GM19463 (cell line): ENCODE measurements around the gene DUSP9.
"Not testable (repeated sequence)": the region's sequence is repeated elsewhere in the genome, so short reads cannot be mapped to it uniquely, and the experiment has no call there.

Source experiments
- ATAC-seq: cut with Tn5 transposase; IDR thresholded peaks from one replicate; pipeline ENCODE4 v1.9.1; 2021; ENCODE audit warnings: mild to moderate bottlenecking, moderate library complexity; ENCODE audit not compliant: unreplicated experiment

Gene DUSP9

DNA sequence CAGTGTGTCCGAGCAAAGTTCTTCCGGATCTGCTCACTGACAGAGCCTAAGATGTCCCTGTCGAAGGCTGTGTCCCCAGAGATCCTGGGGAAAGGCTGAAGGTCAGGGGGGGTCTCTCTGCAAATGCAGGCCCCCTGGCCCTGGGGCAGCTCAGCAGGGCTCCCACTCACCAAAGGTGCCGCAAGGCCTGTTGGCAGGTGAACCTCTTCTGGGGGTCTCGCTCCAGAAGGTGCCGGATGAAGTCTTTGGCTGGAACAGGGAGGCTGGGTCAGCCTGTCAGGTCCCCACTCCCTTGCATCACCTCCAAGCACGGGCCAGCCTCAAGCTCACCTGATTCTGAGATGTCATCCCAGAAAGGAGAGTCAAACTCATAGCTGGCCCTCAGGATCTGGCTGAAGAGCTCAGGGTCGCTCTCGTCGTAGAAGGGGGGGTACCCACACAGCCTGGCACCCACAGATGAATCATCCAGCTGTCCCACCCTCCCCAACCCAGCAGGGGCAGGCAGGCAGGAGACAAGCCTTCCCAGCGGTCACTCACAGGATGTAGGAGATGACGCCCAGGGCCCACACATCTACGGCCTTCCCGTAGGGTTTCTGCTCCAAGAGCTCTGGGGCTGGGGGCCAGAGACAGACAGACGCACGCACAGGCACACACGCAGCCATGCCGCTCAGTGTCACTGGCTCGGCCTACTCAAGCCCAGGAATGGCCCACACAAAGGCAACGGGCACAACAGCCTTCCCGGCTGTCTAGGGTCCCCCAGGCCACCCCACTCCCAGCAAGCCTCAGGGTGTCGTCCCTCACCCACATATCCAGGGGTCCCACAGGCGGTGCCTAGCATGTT, 24.0 kb downstream of the DUSP9 start:
- ATAC-seq = no peak

GRCh38 chrX:153671589-153672530, 24.9 kb downstream of the DUSP9 start:
- no peak for ATAC-seq

DNA sequence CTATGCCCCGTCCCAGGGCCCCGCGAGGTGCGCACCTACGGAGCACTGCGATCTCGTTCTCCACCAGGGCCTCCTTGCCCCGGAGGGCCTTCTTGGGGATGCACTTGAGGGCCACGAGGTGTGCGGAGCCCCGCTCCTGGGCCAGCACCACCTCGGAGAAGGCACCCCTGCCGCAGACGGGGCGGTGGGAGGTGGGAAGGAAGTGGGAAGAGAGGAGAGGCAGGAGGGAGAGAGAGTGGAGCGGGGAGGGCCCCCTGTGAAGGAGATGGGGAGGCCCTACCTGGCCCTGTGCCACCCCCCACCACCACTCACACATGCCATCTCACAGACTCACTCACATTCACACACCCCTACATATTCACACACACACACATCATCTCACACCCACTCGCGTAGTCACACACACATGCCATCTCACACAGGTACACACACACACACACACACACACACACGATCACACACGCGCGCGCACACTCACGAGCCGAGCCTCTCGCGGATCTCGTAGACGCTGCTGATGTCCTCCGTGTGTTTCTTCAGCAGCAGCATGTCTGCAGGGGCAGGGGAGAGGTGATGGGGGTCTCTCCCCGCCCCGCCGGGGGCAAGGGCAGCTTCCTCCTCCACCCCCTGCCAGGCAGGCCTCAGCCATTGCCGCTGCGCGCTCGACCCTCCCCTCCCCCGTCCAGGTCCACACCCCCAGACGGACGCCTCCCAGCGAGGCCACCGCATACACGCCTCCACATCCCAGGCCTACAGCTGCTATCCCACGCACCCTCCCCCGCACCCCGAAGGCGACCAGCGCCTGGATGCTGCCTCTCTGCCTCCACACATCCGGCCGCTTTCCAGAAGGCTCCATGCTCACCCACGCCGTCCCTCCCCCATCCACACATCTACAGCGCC, 25.8 kb downstream of the DUSP9 start:
- no peak for ATAC-seq

DNA sequence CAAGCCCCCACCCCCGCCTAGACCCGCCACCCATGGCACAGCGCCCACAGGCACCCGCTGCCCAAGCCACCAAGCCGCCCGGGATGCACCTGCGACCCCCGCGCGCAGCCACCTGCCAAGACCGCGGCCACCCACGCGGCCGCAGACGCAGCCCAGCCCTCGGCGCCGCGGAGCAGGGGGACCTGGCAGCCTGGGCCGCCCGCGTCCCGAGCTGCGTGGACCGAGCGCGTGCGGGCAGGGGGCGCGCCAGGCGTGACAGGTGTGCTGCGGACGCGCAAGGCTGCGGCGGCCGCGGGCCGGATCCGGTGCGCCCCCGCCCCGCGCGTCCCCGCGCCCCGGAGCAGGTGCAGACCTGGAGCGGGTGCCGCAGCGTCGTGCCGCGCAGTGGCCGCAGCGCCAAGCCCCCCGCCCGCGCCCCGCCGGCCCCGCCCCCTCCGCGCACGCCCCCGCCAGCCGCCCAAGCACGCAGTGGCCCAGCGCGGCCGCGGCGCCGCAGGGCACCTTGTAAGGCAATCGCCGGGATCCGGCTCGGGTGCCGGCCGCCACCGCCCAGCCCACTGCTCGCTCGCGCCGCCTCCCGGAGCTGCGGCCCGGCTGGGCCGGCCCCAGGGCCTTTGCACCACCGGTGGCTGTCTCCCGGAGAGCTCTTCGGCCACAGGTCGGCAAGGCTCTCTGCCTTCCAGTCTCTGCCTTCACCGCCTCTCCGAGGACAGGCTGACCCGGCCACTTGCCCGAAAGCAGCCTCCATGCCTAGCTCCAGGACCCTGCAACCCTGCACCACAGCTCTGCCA, 26.6 kb downstream of the DUSP9 start, which contains the start of gene PNCK:
PNCK (minus strand) TSS at position 386 of the 791 bp plus-strand sequence. CDS start 737 bp downstream, outside the sequence.
- ATAC-seq = no peak

DNA sequence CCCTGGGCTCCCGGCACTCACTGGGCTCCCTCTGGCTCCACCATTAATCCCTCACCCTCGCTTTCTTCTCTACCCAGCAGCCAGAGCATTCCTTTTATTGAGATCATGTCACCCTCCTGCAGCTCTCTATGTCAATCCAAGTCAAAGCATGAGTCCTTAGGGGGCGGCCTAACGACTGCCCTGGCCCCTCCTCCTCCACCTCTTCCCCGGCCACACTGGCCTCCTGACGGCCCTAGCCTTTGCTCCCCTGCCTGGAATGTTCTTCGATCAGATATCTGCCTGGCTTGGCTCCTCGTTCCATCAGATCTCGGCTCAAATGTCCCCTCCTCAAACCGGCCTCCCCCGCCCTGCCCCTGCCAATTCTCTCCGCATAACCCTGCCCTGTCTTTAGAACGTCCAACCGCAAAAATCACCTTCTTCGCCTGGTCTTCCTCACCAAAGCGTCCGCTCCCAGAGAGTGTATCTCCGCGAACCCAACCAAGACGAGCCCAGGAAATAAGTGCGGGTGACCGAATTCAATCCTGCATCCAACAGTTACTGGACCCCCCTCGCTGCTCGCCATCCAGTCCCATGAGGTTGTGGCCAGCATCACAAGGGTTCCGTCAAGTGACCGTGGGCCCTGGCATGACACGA, 27.3 kb downstream of the DUSP9 start:
- no peak for ATAC-seq

- ATAC-seq = no peak
These were observed 34.2 kb downstream of the DUSP9 start for GRCh38 chrX:153681175-153681574.

GRCh38 chrX:153683486-153683885, 36.5 kb downstream of the DUSP9 start:
- ATAC-seq = not testable (repeated sequence)

DNA sequence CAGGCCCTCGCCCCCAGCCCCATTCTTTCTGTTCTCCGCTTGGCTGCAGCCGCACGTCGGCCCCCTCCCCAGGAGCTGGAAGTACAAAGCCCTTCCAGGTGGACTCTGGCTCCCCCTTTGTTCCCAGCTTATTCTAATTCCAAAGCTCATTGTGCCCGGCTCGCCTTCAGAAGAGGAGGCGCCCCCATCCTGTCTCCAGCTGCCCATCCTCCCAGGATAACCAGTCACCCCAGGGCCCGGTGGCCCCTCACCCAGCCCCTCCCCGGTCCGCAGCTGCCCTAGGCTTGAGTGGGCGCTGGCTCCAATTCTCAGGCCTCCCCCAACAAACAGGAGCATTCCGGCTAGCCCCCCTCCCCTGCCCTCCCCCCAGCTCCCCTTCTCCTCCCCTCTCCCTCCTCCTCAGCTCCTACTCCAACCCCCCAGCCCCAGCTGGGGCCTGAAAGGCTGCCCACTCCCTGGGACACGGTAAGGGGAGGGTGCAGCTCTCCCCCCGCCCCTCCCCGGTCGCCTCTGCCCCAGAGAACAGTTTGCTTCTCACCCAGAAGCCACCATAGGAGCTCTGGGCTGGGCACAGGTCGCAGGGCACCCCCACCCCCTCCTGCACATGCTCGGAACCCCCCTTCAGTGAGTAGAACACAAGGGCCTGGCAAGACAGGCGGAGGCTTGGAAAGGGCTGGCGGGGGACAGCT, 37.6 kb downstream of the DUSP9 start:
- ATAC-seq = no peak

DNA sequence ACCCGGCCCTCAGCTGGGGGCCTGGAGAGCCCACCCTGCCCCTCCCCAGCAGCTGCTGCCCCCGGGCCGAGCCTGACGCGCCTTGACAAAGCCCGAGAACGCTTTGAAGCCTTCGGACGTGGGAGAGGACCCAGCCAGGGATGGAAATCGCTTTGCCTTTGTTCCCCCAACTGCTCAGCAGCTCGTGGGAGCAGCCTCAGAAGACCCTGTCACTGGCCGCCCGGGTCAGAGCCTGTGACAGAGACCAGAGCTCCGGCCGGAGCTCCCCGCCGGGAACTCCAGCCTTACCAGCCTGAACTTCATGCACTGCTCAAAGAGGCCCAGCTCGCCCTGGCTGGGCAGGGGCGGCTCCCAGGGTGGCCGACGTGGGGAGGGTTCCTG, 38.1 kb downstream of the DUSP9 start:
- no peak for ATAC-seq

GRCh38 chrX:153685751-153686696, 39.0 kb downstream of the DUSP9 start:
- no peak for ATAC-seq

GRCh38 chrX:153686711-153687110, 39.7 kb downstream of the DUSP9 start:
- no peak for ATAC-seq

DNA sequence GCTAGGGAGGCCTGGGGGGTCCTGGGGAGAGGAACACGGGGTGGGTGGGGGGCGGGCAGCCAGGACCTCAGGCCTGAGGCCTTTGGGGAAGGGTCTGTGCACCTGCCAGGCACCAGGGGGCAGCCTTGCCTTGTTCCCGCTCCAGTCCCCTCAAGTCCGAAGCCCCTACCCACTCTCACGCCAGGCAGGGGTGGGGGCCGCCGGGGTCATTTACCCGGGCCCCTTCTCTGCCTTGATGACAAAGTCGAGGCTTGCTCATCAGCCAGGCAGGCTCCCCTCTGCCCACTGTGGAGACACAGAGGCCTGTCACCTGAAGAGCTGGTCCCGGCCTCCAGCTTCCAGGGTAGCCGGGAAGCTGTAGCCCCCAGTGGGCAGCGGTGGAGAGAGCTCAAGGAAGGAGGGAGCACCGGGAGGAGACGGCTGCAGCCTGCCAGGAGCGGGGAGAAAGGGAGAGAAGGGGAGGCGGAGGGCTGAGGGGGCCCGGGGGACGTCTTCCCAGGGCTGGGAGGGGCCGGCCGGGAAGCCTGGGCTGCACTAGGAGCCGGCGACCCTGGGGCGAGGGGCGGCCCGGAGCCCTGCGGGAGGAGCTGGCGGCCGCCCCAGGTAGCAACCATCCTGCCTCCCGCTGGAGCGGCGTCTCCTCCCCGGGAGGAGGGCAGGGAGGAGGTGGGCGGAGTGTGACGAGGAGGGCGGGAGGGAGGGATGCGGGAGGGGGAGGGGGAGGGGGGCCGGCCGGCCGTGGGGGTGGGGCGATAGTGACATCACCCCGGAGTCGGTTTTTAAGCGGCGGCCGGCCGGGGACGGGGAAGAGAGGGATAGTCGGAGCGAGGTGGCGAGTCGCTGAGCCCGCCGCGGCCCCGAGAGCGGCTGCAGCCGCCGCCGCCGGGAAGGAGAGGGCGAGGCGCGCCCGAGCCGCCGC, 40.4 kb downstream of the DUSP9 start, which contains the start of gene SLC6A8:
SLC6A8 (plus strand) TSS at position 806 of the 919 bp plus-strand sequence. CDS start 649 bp downstream, outside the sequence.
- ATAC-seq = no peak

DNA sequence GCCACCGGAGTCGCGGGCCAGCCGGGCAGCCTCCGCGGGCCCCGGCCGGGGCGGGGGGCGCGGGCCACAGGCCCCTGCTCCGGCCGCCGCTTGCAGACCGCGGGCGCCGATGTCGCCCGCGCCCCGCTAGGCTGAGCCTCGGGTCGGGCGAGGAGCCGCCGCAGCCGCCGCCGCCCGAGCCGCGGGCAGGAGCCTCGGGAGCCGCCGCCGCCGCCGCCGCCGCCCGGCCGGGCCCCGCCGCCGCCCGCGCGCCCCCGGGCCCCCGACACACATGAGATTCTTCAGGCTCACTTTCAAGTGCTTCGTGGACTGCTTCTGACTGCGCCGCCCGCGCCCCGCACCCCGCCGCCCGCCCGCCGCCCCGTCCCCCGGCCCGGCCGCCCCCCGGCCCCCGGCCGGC, 41.1 kb downstream of the DUSP9 start:
- no peak for ATAC-seq

DNA sequence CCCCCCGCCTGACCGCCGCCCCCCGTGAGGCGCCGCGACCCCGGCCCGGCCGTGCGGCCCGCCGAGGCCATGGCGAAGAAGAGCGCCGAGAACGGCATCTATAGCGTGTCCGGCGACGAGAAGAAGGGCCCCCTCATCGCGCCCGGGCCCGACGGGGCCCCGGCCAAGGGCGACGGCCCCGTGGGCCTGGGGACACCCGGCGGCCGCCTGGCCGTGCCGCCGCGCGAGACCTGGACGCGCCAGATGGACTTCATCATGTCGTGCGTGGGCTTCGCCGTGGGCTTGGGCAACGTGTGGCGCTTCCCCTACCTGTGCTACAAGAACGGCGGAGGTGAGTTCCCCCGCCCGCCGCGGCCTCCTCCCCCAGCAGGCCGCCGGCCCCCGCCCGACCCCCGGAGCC, 41.5 kb downstream of the DUSP9 start:
- no peak for ATAC-seq

DNA sequence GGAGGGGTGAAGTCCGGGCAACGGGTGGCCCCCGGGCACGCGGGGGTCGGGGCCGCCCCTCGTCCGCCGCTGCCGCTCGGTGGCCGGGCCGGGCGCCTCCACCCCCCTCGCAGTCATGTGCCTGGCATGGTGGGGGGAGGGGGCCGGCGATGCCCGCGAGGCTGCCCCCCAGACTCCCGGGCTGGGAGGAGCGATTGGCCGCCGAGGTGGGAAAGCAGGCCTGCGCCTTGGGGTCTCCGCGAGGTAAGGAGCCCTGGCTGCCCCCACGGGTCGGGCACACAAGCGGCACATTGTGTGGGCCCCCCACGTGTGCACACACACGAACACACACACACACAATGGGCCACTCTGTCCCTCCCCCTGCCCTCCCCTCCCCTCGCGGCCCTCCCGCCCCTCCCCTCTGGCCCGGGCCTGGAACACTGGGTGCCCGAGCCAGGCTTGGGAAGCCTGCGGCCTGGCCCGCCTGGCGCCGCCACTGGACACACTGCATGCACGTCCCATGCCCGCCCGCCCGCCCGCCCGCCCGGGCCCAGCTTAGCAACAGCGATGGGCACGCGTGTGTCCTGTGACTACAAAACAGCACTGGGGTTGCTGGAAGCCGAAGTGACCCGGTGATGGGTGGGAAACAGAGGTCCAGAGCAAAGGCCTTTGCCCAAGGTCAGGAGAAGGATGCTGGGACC, 42.0 kb downstream of the DUSP9 start:
- ATAC-seq = no peak
